Type B pancreatic cell (in vitro differentiated cells): ENCODE results near the gene RBM4B. TPM values are rescaled to one million over a fixed set of nuclear protein-coding genes. Genes with fewer than 3 reads are reported as not detected.

Experiments
- DNase-seq: peaks from one replicate; pipeline ENCODE4 v3.0.0; 2021; ENCODE audit warnings: mixed read lengths; ENCODE audit not compliant: unreplicated experiment; ENCODE audit errors: extremely low spot score
- H3K27ac Mint-ChIP-seq: 2 replicates; pipeline ENCODE4 v1.8.0; 2021; ENCODE audit warnings: mild to moderate bottlenecking, mixed read lengths
- H3K27me3 Mint-ChIP-seq: 2 replicates; pipeline ENCODE4 v1.8.0; 2021; ENCODE audit warnings: mixed read lengths
- H3K36me3 Mint-ChIP-seq: 2 replicates; pipeline ENCODE4 v1.8.0; 2021; ENCODE audit warnings: mixed read lengths
- H3K4me1 Mint-ChIP-seq: one replicate; pipeline ENCODE4 v1.8.0; 2021; ENCODE audit warnings: mixed read lengths; ENCODE audit not compliant: unreplicated experiment
- H3K4me3 Mint-ChIP-seq: 2 replicates; pipeline ENCODE4 v1.8.0; 2021; ENCODE audit warnings: mild to moderate bottlenecking, mixed read lengths
- H3K9me3 Mint-ChIP-seq: 2 replicates; pipeline ENCODE4 v1.8.0; 2021; ENCODE audit warnings: mixed read lengths
- total RNA-seq: library from RNA; stranded (reverse); gene quantifications from 2 replicates; pipeline ENCODE4 v1.2.1, GENCODE V29; 2021; ENCODE audit warnings: low replicate concordance
- TF ChIP-seq, protein P1 (sequence below): fragments of 200-600 bp; sonication (generic); conservative IDR thresholded peaks from 2 replicates; pipeline ENCODE4 v1.5.0; 2021; ENCODE audit warnings: antibody characterized with exemption, mild to moderate bottlenecking

Gene RBM4B
- total RNA-seq, 1 donor from 2014 or later, result 49.1 TPM

- no peak overlapping the region for H3K27ac Mint-ChIP-seq
- peaks cover 16% of the 10 kb centered on the region for H3K36me3 Mint-ChIP-seq
- H3K27me3 Mint-ChIP-seq, result no peaks in the 10 kb centered on the region
- H3K4me3 Mint-ChIP-seq, result no peak overlapping the region
- no peaks in the 10 kb centered on the region for H3K4me1 Mint-ChIP-seq
- TF ChIP-seq, protein P1, sequence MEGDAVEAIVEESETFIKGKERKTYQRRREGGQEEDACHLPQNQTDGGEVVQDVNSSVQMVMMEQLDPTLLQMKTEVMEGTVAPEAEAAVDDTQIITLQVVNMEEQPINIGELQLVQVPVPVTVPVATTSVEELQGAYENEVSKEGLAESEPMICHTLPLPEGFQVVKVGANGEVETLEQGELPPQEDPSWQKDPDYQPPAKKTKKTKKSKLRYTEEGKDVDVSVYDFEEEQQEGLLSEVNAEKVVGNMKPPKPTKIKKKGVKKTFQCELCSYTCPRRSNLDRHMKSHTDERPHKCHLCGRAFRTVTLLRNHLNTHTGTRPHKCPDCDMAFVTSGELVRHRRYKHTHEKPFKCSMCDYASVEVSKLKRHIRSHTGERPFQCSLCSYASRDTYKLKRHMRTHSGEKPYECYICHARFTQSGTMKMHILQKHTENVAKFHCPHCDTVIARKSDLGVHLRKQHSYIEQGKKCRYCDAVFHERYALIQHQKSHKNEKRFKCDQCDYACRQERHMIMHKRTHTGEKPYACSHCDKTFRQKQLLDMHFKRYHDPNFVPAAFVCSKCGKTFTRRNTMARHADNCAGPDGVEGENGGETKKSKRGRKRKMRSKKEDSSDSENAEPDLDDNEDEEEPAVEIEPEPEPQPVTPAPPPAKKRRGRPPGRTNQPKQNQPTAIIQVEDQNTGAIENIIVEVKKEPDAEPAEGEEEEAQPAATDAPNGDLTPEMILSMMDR, result no peak
- H3K9me3 Mint-ChIP-seq, result no peaks in the 10 kb centered on the region
- no peak for DNase-seq
Observed at GRCh38 chr11:66710384-66710930, 32.8 kb upstream of the RBM4B start.

DNA sequence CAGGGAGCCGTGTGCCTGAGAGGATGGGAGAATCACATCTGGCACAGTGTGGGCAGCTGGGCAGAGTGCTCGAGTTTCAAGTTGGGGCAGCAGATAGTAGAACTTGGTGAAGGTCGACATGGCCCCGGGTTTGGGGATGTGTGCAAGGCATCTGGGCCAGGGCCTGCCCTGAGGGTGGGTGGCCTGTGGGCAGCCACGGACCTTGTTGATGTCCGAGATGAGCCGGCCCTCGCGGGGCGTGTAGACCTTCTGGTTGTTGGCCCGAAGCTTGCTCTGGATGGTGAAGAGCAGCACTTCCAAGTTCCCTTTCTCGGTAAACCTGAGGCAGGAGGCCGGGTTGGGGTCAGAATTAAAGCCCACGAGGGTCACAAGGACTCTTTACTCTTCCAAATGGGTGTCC lies 31.0 kb upstream of the RBM4B start:
- no peak overlapping the region for H3K27ac Mint-ChIP-seq
- H3K9me3 Mint-ChIP-seq, result no peaks in the 10 kb centered on the region
- peaks cover 10% of the 10 kb centered on the region for H3K36me3 Mint-ChIP-seq
- no peaks in the 10 kb centered on the region for H3K4me1 Mint-ChIP-seq
- no peak for DNase-seq
- TF ChIP-seq, protein P1, result no peak
- no peak overlapping the region for H3K4me3 Mint-ChIP-seq
- H3K27me3 Mint-ChIP-seq, result no peaks in the 10 kb centered on the region

- H3K4me3 Mint-ChIP-seq, result no peak overlapping the region
- DNase-seq, result no peak
- peaks cover 6% of the 10 kb centered on the region for H3K36me3 Mint-ChIP-seq
- TF ChIP-seq, protein P1, result no peak
- H3K9me3 Mint-ChIP-seq, result no peaks in the 10 kb centered on the region
- no peaks in the 10 kb centered on the region for H3K27me3 Mint-ChIP-seq
- H3K27ac Mint-ChIP-seq, result no peak overlapping the region
- H3K4me1 Mint-ChIP-seq, result no peaks in the 10 kb centered on the region
Observed at GRCh38 chr11:66708094-66708493, 30.4 kb upstream of the RBM4B start.

DNA sequence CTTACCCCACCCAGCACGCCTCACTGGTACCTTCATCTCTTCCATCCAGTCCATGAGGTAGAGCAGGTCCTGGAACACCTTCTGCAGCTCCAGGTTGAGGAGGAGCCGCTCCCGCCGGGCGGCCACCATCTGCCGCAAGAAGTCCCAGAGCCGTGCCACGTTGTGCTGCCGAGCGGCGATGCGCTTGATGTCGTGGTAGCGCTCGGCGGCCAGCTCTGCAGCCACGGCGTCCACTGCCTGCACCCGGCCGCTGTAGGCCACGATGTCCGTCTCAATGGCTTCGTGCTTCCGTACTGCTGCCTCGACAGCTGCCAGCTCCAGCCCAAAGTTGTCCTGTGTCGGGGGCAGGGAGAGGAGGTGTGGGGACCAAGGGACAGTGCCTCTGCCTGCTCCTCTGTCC lies 29.8 kb upstream of the RBM4B start:
- TF ChIP-seq, protein P1, result no peak
- no peak overlapping the region for H3K4me3 Mint-ChIP-seq
- H3K27me3 Mint-ChIP-seq, result no peaks in the 10 kb centered on the region
- H3K4me1 Mint-ChIP-seq, result no peaks in the 10 kb centered on the region
- DNase-seq, result no peak
- no peaks in the 10 kb centered on the region for H3K9me3 Mint-ChIP-seq
- no peak overlapping the region for H3K27ac Mint-ChIP-seq
- peaks cover 6% of the 10 kb centered on the region for H3K36me3 Mint-ChIP-seq

DNA sequence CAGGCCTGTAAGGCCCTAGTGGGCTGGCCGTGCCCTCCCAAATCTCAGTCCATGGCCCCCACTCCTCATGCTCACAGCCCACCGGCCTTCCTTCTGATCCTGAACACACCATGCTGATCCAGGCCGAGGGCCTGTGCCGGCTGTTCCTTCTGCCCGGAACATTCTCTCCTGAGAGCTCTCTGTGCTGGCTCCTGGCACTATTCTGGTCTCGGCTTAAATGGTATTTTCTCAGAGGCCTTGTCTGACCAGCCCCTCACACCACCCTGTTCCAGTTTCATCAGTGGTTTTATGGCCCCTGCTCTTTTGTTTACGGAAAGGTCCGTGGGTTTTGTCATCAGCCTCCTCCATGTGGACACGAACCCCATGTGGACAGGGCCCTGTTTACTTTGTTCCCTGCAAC lies 29.3 kb upstream of the RBM4B start:
- no peak for DNase-seq
- TF ChIP-seq, protein P1, result no peak
- H3K4me3 Mint-ChIP-seq, result no peak overlapping the region
- peaks cover 6% of the 10 kb centered on the region for H3K36me3 Mint-ChIP-seq
- no peaks in the 10 kb centered on the region for H3K9me3 Mint-ChIP-seq
- H3K27me3 Mint-ChIP-seq, result no peaks in the 10 kb centered on the region
- H3K27ac Mint-ChIP-seq, result no peak overlapping the region
- H3K4me1 Mint-ChIP-seq, result no peaks in the 10 kb centered on the region
